Activated naive CD8-positive, alpha-beta T cell treated with anti-CD3 and anti-CD28 coated beads, Interleukin-2, amount 50 U/mL, for 24 hours (primary cell): Measurements from ENCODE around the gene NOLC1.
A peak's percentile ranks its signal among the peaks of the same experiment; 100 is the strongest.

Experiments used
- ATAC-seq: fragments of 150-1000 bp; cut with Tn5 transposase; one replicate; pipeline ENCODE4 v1.10.0; 2021
- DNase-seq: peaks from one replicate; pipeline ENCODE4 v3.0.0; 2021
- H3K27ac Mint-ChIP-seq: one replicate; pipeline ENCODE4 v1.8.0; 2021; ENCODE audit warnings: mild to moderate bottlenecking, mixed read lengths
- H3K27me3 Mint-ChIP-seq: one replicate; pipeline ENCODE4 v1.8.0; 2021; ENCODE audit warnings: mixed read lengths
- H3K36me3 Mint-ChIP-seq: one replicate; pipeline ENCODE4 v1.8.0; 2021; ENCODE audit warnings: low read depth, mixed read lengths
- H3K4me1 Mint-ChIP-seq: one replicate; pipeline ENCODE4 v1.8.0; 2021; ENCODE audit warnings: mixed read lengths
- H3K4me3 Mint-ChIP-seq: one replicate; pipeline ENCODE4 v1.8.0; 2021; ENCODE audit warnings: mild to moderate bottlenecking, moderate library complexity, mixed read lengths
- H3K9me3 Mint-ChIP-seq: one replicate; pipeline ENCODE4 v1.8.0; 2021; ENCODE audit warnings: mixed read lengths

The NOLC1 gene

GRCh38 chr10:102135956-102136526 is 16.1 kb upstream of the NOLC1 start:
- Mint-ChIP-seq H3K4me3 (peak overlapping the region; percentile 100), H3K27ac (peak overlapping the region; percentile 79), H3K9me3 (no peaks in the 10 kb centered on the region), H3K36me3 (peaks cover 62% of the 10 kb centered on the region), H3K4me1 (peaks cover 48% of the 10 kb centered on the region), H3K27me3 (peaks cover 3% of the 10 kb centered on the region)
- no peak for ATAC-seq
- DNase-seq = no peak

GRCh38 chr10:102139281-102140110 is 12.7 kb upstream of the NOLC1 start:
- Mint-ChIP-seq H3K4me1 (peaks cover 27% of the 10 kb centered on the region), H3K27ac (no peak overlapping the region), H3K36me3 (peaks cover 75% of the 10 kb centered on the region), H3K4me3 (no peak overlapping the region), H3K27me3 (no peaks in the 10 kb centered on the region), H3K9me3 (no peaks in the 10 kb centered on the region)
- DNase-seq (no peak), ATAC-seq (no peak)

- ATAC-seq = no peak
- Mint-ChIP-seq H3K9me3 (no peaks in the 10 kb centered on the region), H3K27ac (no peak overlapping the region), H3K36me3 (peaks cover 74% of the 10 kb centered on the region), H3K4me1 (peaks cover 20% of the 10 kb centered on the region), H3K4me3 (no peak overlapping the region), H3K27me3 (no peaks in the 10 kb centered on the region)
- DNase-seq = no peak
These were observed 12.0 kb upstream of the NOLC1 start for GRCh38 chr10:102140218-102140617.

GRCh38 chr10:102140913-102141540 is 11.2 kb upstream of the NOLC1 start:
- DNase-seq = no peak

GRCh38 chr10:102141583-102142107 is 10.5 kb upstream of the NOLC1 start:
- peaks cover 8% of the 10 kb centered on the region for H3K4me1 Mint-ChIP-seq
- no peaks in the 10 kb centered on the region for H3K27me3 Mint-ChIP-seq
- H3K4me3 Mint-ChIP-seq = no peak overlapping the region
- no peak overlapping the region for H3K27ac Mint-ChIP-seq
- ATAC-seq = no peak
- no peak for DNase-seq
- peaks cover 74% of the 10 kb centered on the region for H3K36me3 Mint-ChIP-seq
- H3K9me3 Mint-ChIP-seq = no peaks in the 10 kb centered on the region

More at GRCh38 chr10:102140913-102141540, 11.2 kb upstream of the NOLC1 start:
- Mint-ChIP-seq H3K27me3 (no peaks in the 10 kb centered on the region), H3K27ac (no peak overlapping the region), H3K36me3 (peaks cover 72% of the 10 kb centered on the region), H3K4me1 (peaks cover 12% of the 10 kb centered on the region), H3K9me3 (no peaks in the 10 kb centered on the region), H3K4me3 (no peak overlapping the region)
- no peak for ATAC-seq

- ATAC-seq = no peak
- no peak for DNase-seq
- peaks cover 72% of the 10 kb centered on the region for H3K36me3 Mint-ChIP-seq
- H3K27me3 Mint-ChIP-seq = no peaks in the 10 kb centered on the region
- peak overlapping the region; percentile 55 for H3K27ac Mint-ChIP-seq
- H3K4me3 Mint-ChIP-seq = no peak overlapping the region
- no peaks in the 10 kb centered on the region for H3K9me3 Mint-ChIP-seq
- H3K4me1 Mint-ChIP-seq = peaks cover 14% of the 10 kb centered on the region
These were observed 5.2 kb upstream of the NOLC1 start for GRCh38 chr10:102146971-102147428.

DNA sequence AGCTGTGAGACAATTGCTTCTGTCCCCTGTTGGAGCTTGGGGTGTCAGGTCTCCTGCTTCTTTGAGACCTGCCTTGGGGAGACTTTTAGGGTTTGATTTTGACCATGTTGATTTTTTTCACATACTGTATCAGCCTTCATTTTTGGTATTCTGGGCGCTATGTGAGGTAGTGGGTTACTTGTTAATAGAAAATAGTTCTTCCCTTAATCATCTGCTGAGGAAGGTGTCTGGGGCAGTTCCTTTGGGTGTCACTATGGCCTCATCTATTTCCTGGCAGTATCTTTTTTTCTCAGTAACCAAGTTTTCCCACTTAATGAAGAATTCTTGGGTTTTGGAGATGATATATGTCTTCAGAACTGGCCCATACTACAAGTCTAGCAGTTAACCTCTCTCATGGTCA is 4.6 kb upstream of the NOLC1 start:
- ATAC-seq = no peak
- H3K27ac Mint-ChIP-seq = peak overlapping the region; percentile 55
- H3K4me1 Mint-ChIP-seq = peaks cover 17% of the 10 kb centered on the region
- peaks cover 2% of the 10 kb centered on the region for H3K27me3 Mint-ChIP-seq
- H3K4me3 Mint-ChIP-seq = no peak overlapping the region
- DNase-seq = no peak
- no peaks in the 10 kb centered on the region for H3K9me3 Mint-ChIP-seq
- peaks cover 75% of the 10 kb centered on the region for H3K36me3 Mint-ChIP-seq

DNA sequence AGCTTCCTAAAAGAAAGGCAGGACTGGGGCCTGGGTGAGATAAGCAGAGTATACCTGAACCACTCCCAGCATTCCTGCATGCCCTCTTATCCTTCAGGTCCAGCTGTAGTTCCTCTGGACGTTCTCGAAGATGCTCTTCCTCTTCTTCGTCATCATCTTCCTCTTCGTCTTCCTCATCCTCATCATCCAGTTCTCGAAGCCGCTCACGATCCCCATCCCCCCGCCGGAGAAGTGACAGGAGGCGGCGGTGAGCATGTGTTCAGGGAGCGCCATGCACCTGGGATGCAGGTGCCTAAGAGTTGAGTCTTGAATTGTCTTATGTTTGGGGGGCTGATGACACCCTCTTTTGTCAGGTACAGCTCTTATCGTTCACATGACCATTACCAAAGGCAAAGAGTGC is 3.9 kb upstream of the NOLC1 start:
- H3K4me1 Mint-ChIP-seq = peaks cover 24% of the 10 kb centered on the region
- no peaks in the 10 kb centered on the region for H3K9me3 Mint-ChIP-seq
- ATAC-seq = no peak
- peaks cover 76% of the 10 kb centered on the region for H3K36me3 Mint-ChIP-seq
- H3K4me3 Mint-ChIP-seq = no peak overlapping the region
- no peak overlapping the region for H3K27ac Mint-ChIP-seq
- peaks cover 2% of the 10 kb centered on the region for H3K27me3 Mint-ChIP-seq
- no peak for DNase-seq

GRCh38 chr10:102150970-102151773 is 1.0 kb upstream of the NOLC1 start:
- peaks cover 2% of the 10 kb centered on the region for H3K27me3 Mint-ChIP-seq
- DNase-seq (no peak), ATAC-seq (no peak)
- peaks cover 48% of the 10 kb centered on the region for H3K4me1 Mint-ChIP-seq
- H3K9me3 Mint-ChIP-seq = no peaks in the 10 kb centered on the region
- peaks cover 80% of the 10 kb centered on the region for H3K36me3 Mint-ChIP-seq
- peak overlapping the region; percentile 100 for H3K4me3 Mint-ChIP-seq
- H3K27ac Mint-ChIP-seq = peak overlapping the region; percentile 100

DNA sequence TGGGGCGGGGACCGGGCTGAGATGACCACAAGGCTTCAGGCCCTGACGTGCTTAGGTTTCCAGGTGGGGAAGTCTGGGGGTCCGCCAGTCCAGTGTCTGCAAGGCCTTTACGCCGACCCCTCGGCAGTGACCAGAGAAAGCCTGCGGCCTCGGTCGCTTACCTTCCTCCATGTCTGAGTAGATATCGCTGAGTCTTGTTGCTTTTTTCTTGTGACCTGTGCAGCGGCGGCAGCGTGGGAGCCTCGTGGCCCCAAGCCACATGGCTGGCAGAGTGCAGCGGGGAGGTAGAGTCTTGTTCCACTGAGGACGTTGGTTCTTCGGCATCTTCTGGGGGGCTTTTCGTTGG is 329 bp downstream of the NOLC1 start:
- peaks cover 85% of the 10 kb centered on the region for H3K36me3 Mint-ChIP-seq
- ATAC-seq (peak; percentile 26), DNase-seq (peak; percentile 50)
- peak overlapping the region; percentile 100 for H3K27ac Mint-ChIP-seq
- peaks cover 61% of the 10 kb centered on the region for H3K4me1 Mint-ChIP-seq
- H3K27me3 Mint-ChIP-seq = peaks cover 2% of the 10 kb centered on the region
- H3K4me3 Mint-ChIP-seq = peak overlapping the region; percentile 100
- H3K9me3 Mint-ChIP-seq = no peaks in the 10 kb centered on the region

DNA sequence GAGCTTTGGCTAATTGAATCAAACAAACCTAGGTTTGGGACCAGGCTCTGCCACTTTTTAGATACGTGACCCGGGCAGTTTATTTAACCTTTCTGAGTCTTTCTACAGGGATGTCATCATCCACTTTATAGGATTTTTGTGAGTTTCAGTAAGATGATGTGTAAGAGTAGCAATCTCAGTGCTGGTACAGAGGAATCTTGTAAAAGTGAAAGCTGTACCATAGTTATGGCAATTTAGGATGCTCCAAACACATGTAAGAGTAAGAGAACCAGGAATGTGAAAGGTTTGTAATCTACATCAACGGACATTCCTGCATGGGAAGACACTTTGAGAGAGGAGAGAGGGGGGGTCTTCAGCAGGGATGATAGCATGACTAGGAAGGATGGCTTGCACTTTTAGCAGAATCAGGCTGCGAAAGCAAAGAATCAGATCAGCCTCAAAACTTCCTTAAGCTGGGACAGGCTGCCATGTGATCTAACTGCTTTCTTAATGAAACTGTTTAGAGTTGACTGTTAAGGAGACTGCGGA is 968 bp downstream of the NOLC1 start:
- Mint-ChIP-seq H3K4me3 (peak overlapping the region; percentile 100), H3K4me1 (peaks cover 63% of the 10 kb centered on the region), H3K36me3 (peaks cover 85% of the 10 kb centered on the region), H3K9me3 (no peaks in the 10 kb centered on the region), H3K27ac (peak overlapping the region; percentile 100), H3K27me3 (peaks cover 2% of the 10 kb centered on the region)
- DNase-seq (no peak), ATAC-seq (no peak)

- no peak for ATAC-seq
- Mint-ChIP-seq H3K27ac (peak overlapping the region; percentile 82), H3K4me3 (peak overlapping the region; percentile 100), H3K4me1 (peaks cover 68% of the 10 kb centered on the region), H3K27me3 (peaks cover 2% of the 10 kb centered on the region), H3K36me3 (peaks cover 84% of the 10 kb centered on the region), H3K9me3 (no peaks in the 10 kb centered on the region)
- DNase-seq = no peak
These were observed 2.4 kb downstream of the NOLC1 start for GRCh38 chr10:102154466-102155116.

- DNase-seq = no peak
- Mint-ChIP-seq H3K9me3 (no peaks in the 10 kb centered on the region), H3K27ac (peak overlapping the region; percentile 82), H3K27me3 (peaks cover under 1% of the 10 kb centered on the region), H3K36me3 (peaks cover 92% of the 10 kb centered on the region), H3K4me3 (peak overlapping the region; percentile 49), H3K4me1 (peaks cover 59% of the 10 kb centered on the region)
- ATAC-seq = no peak
These were observed 5.0 kb downstream of the NOLC1 start for GRCh38 chr10:102157224-102157623.
